Stimulated activated naive CD8-positive, alpha-beta T cell treated with anti-CD3 and anti-CD28 coated beads, Interleukin-15, Interleukin-2, amounts not matched to agents 100 ng/mL and 50 ng/mL, for 24 hours (primary cell): ENCODE results near the gene NDRG3.
A peak's percentile ranks its signal among the peaks of the same experiment; 100 is the strongest.
"Not testable (repeated sequence)": the region's sequence is repeated elsewhere in the genome, so short reads cannot be mapped to it uniquely, and the experiment has no call there.

Experiments
- H3K27ac Mint-ChIP-seq: one replicate; pipeline ENCODE4 v1.8.0; 2021; ENCODE audit warnings: mild to moderate bottlenecking, mixed read lengths
- H3K27me3 Mint-ChIP-seq: one replicate; pipeline ENCODE4 v1.8.0; 2021; ENCODE audit warnings: mixed read lengths
- H3K36me3 Mint-ChIP-seq: one replicate; pipeline ENCODE4 v1.8.0; 2021; ENCODE audit warnings: low read depth, mixed read lengths
- H3K4me1 Mint-ChIP-seq: one replicate; pipeline ENCODE4 v1.8.0; 2021; ENCODE audit warnings: low read depth, mixed read lengths
- H3K4me3 Mint-ChIP-seq: one replicate; pipeline ENCODE4 v1.8.0; 2021; ENCODE audit warnings: mild to moderate bottlenecking, mixed read lengths
- H3K9me3 Mint-ChIP-seq: one replicate; pipeline ENCODE4 v1.8.0; 2021; ENCODE audit warnings: mixed read lengths

The NDRG3 gene

DNA sequence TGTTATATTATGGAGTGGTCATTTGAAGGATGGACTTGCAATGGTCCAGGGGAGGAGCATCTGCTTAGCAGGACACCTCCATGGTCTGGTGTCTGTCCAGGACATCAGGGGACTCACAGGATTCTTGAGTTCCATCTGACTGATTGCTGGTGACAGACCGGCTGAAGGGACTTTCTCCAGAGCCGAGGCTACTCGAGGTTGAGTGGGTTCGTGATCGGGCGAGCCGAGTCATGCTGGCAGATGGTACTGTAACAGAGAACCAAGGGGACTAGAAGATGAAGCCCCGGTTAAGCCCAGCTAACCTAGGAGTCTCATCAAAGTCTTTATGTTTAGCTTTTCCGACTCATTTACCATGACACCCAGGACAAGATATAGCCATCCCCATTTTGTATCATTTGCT is 92.4 kb downstream of the NDRG3 start:
- peaks cover 15% of the 10 kb centered on the region for H3K4me1 Mint-ChIP-seq
- H3K27ac Mint-ChIP-seq: no peak overlapping the region
- peaks cover 19% of the 10 kb centered on the region for H3K36me3 Mint-ChIP-seq
- no peak overlapping the region for H3K4me3 Mint-ChIP-seq
- no peaks in the 10 kb centered on the region for H3K9me3 Mint-ChIP-seq
- H3K27me3 Mint-ChIP-seq: no peaks in the 10 kb centered on the region

DNA sequence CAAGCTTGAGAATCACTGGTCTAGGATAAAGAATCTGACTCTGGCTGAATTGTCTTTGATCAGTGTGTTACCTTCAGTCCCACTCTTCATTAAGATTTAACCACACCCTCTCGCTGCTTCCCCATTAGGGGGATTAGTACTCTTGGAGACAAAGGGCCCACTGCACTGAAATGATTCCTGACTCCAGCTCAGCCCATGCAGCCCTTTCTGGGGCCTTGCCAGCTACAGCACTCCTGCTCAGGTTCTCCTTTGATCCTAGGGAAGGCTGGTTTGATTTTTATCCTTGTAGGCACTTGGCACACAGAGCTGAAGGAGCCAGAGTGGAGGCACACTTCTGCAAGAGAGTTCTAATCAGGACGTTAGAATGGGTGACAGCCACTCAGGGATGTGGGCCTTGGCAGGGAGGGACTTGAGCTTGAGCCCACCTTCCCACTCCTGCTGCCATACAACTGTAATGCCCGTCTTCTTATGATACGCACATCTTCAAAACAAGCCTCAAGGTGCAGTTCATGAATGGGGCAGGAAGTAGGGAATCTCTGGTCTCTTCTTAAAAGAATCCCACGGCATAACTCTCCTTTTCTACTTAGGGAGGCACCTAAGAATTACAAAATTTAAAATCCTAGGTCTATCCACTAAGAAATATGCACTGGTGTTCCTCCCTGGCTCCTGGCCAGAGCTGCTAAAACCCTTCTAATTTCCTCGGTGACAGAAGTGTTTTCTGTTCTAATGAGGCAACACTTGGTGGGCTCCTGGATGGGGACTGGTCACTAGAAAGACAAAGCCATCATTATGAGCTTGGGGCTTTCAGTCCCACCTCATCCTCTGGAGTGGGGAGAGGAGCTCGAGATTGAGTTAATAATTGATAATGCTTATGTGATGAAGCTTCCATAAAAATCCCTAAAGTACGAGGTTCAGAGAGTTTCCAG is 98.4 kb downstream of the NDRG3 start:
- H3K27me3 Mint-ChIP-seq: no peaks in the 10 kb centered on the region
- peak overlapping the region; percentile 12 for H3K4me3 Mint-ChIP-seq
- H3K9me3 Mint-ChIP-seq: no peaks in the 10 kb centered on the region
- peak overlapping the region; percentile 13 for H3K27ac Mint-ChIP-seq
- H3K36me3 Mint-ChIP-seq: peaks cover 13% of the 10 kb centered on the region
- H3K4me1 Mint-ChIP-seq: peaks cover 47% of the 10 kb centered on the region

DNA sequence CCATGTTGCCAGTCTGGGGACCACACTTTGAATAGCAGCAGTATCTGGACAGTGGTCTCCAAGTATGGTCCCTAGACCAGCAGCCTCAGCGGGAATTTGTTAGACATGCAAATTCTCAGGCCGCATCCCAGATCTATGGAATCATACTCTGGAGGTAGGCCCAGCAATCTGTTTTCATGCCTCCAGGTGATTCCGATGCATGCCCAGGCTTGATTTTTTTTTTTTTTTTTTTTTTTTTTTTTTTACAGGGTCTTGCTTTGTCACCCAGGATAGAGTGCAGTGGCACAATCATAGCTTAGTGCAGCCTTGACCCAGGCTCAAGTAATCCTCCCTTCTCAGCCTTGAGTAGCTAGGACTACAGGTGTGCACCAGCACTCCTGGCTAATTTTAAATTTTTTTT is 99.2 kb downstream of the NDRG3 start:
- Mint-ChIP-seq H3K4me1 (peaks cover 54% of the 10 kb centered on the region), H3K27ac (peak overlapping the region; percentile 100), H3K27me3 (no peaks in the 10 kb centered on the region), H3K9me3 (no peaks in the 10 kb centered on the region), H3K4me3 (peak overlapping the region; percentile 99), H3K36me3 (peaks cover 12% of the 10 kb centered on the region)

DNA sequence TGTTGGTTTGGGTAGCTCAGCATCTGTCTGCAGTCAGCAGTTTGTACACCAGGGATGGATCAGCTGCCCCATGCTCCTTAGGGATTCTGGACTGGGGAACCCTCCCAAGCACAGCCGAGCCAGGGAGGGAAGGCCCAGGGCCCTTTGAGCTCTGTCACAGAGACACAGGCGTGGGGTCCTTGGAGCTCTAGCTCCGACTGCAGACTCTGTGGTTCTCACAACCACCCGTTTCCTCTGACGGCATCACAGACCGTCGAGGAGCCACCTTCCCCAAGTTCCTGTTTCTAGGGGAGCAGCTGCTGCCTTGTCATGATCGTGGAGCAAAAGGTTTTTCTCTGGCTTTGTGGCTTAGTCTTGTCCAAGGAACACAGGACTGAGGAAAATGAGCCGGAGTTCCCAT is 99.9 kb downstream of the NDRG3 start, which contains the start of gene SLA2:
Gene SLA2 (minus strand): TSS at position 199 of the 400 bp plus-strand sequence. CDS start 4,861 bp downstream, outside the sequence.
- Mint-ChIP-seq H3K4me3 (peak within 1 kb of the TSS; percentile 99), H3K36me3 (peaks cover 19% of the 10 kb centered on the region), H3K27ac (peak within 1 kb of the TSS; percentile 100), H3K27me3 (no peaks in the 10 kb centered on the region), H3K9me3 (no peaks in the 10 kb centered on the region), H3K4me1 (peaks cover 57% of the 10 kb centered on the region)

DNA sequence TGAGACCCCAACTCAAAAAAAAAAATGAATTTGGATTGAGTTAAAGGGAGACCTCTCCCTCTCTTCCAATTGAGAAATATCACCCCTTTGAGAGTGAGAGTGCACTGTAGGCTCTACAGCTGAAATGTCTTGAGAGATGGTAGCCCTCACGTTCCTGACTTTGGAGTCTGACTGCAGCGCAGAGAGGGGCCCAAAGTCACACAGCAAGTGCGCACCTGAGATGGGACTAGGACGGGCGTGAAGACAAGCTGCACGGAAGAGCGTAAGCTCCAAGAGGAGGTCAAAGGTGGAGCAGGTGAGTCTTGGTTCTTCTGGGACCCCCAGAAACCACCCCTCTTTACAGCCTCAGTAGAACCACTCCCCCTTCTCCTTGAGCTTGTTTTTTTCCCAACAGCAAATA is 100.5 kb downstream of the NDRG3 start:
- H3K4me1 Mint-ChIP-seq: peaks cover 57% of the 10 kb centered on the region
- no peaks in the 10 kb centered on the region for H3K27me3 Mint-ChIP-seq
- peak overlapping the region; percentile 100 for H3K27ac Mint-ChIP-seq
- H3K9me3 Mint-ChIP-seq: no peaks in the 10 kb centered on the region
- peaks cover 23% of the 10 kb centered on the region for H3K36me3 Mint-ChIP-seq
- peak overlapping the region; percentile 99 for H3K4me3 Mint-ChIP-seq

DNA sequence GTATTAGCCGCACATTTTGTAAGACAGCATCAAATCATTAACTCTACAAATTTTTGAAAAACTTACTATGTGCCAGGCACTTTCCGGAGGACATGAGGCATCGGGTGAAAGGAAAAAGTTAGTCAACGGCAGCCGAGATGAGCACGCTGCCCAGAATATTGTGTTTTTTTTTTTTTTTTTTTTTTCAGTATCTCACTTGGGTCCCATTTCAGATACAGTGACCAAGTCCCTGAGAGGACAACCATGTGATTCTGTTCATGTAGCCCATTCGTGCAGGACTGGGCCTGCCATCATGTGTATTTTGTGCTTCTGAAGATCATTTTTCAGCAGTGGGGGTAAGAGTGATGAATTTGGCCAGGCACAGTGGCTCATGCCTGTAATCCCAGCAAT is 101.2 kb downstream of the NDRG3 start:
- Mint-ChIP-seq H3K27me3 (no peaks in the 10 kb centered on the region), H3K27ac (peak overlapping the region; percentile 100), H3K4me3 (peak overlapping the region; percentile 99), H3K36me3 (peaks cover 25% of the 10 kb centered on the region), H3K9me3 (no peaks in the 10 kb centered on the region), H3K4me1 (peaks cover 57% of the 10 kb centered on the region)

DNA sequence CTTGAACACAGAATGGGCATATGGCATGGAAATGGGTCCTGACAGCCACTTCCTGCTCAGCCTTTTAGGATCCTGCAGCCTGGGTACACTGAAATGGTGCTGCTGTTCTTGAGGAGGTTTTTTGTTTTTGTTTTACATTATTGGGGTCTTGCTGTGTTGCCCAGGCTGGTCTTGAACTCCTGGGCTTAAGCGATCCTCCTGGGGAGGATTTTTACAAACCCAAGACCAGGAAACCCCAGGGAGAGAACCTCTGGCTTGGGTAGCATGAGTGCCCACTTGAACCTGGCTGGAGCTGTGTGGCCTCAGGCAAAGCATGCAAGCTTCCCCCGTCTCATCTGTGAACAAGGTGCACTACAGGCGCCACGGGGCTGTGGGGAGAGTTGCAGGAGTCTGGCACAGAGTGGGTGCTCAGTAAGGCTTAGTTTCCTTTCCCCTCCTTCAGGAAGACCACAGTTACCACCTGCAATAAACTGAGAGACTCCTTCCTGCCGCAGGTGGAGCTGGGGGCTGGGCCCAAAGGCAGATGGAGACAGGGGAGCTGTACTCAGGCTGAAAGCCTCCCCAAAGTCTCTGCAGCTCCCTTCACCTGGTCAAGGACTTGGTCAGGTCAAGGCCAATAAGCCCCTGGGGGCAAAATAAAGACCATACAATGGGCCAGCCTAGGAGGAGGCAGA is 101.7 kb downstream of the NDRG3 start:
- H3K36me3 Mint-ChIP-seq: peaks cover 28% of the 10 kb centered on the region
- peak overlapping the region; percentile 99 for H3K4me3 Mint-ChIP-seq
- H3K4me1 Mint-ChIP-seq: peaks cover 57% of the 10 kb centered on the region
- no peaks in the 10 kb centered on the region for H3K9me3 Mint-ChIP-seq
- H3K27me3 Mint-ChIP-seq: no peaks in the 10 kb centered on the region
- peak overlapping the region; percentile 100 for H3K27ac Mint-ChIP-seq

DNA sequence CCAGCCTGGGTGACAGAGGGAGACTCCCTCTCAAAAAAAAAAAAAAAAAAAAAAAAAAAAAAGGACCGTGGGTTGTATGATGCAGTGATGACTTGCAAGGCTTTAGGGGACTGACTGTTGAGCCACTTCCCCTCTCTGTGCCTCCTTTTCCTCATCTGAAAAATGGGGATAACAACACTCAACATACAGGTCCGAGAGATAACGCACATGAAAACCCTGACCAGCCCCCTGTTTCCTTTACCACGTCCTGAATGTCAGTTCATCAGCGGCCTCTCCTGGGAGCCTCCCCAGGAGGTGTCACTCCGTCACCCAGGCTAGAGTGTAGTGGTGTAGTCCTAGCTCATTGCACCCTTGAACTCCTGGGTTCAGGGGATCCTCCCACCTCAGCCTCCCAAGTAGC is 103.8 kb downstream of the NDRG3 start:
- peaks cover 39% of the 10 kb centered on the region for H3K36me3 Mint-ChIP-seq
- peak overlapping the region; percentile 56 for H3K4me3 Mint-ChIP-seq
- peak overlapping the region; percentile 100 for H3K27ac Mint-ChIP-seq
- H3K27me3 Mint-ChIP-seq: no peaks in the 10 kb centered on the region
- H3K4me1 Mint-ChIP-seq: peaks cover 51% of the 10 kb centered on the region
- no peaks in the 10 kb centered on the region for H3K9me3 Mint-ChIP-seq

DNA sequence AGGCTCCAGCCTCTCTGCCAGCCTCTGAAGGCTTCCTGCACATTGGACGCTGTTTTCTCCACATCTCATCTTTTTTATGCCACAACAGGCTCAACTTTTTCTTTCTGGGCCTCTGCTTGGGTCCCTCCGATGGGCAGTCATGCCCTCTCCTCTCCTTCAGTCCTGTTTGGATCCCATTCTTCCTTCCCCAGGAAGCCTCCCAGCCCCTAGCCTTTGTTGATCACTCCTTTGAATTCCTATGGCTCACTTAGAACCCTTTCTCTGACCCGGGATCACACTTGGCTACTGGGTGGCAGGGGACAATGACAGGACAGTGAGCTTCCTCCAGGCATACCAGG is 104.4 kb downstream of the NDRG3 start:
- H3K27ac Mint-ChIP-seq: peak overlapping the region; percentile 60
- H3K9me3 Mint-ChIP-seq: no peaks in the 10 kb centered on the region
- no peak overlapping the region for H3K4me3 Mint-ChIP-seq
- peaks cover 43% of the 10 kb centered on the region for H3K36me3 Mint-ChIP-seq
- peaks cover 46% of the 10 kb centered on the region for H3K4me1 Mint-ChIP-seq
- H3K27me3 Mint-ChIP-seq: no peaks in the 10 kb centered on the region

DNA sequence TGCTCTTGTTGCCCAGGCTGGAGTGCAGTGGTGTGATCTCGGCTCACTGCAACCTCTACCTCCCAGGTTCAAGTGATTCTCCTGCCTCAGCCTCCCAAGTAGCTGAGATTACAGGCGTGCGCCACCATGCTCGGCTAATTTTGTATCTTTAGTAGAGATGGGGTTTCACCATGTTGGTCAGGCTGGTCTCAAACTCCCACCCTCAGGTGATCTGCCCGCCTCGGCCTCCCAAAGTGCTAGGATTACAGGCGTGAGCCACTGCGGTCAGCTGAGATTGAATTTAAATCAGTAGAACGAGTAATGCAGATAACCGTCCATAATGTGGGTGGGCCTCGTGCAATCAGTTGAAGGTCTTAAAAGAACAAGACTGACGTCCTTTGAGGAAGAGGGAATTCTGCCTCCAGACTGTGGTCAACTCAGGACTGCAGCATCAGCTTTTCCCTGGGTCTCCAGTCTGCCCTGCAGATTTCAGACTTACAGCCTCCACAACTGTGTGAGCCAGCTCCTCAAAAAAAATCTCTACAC is 107.0 kb downstream of the NDRG3 start:
- H3K27ac Mint-ChIP-seq: not testable (repeated sequence)

DNA sequence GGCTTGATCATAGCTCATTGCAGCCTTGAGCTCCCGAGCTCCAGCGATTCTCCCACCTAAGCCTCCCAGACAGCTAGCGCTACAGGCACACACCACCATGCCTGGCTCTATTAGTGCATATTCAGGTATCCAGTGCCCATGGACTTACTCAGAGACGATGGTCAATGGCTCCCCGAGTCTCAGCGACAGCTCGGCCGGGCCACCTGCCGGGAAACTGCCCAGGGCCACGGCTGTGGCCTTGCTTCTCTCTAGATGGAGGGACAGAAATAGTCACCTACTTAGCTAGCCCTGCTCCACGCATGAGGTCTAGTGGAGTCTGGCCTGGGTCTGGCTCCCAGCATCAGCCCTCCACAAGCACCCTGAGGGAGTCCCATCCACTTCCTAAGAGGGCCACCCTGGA is 111.5 kb downstream of the NDRG3 start:
- Mint-ChIP-seq H3K4me3 (no peak overlapping the region), H3K27me3 (no peaks in the 10 kb centered on the region), H3K4me1 (peaks cover 23% of the 10 kb centered on the region), H3K27ac (peak overlapping the region; percentile 72), H3K9me3 (no peaks in the 10 kb centered on the region), H3K36me3 (peaks cover 57% of the 10 kb centered on the region)

More for the DNA sequence above, 107.0 kb downstream of the NDRG3 start:
- H3K4me3 Mint-ChIP-seq, H3K9me3 Mint-ChIP-seq, H3K27me3 Mint-ChIP-seq: not testable (repeated sequence)
- Mint-ChIP-seq H3K4me1 (peaks cover 23% of the 10 kb centered on the region), H3K36me3 (peaks cover 52% of the 10 kb centered on the region)

DNA sequence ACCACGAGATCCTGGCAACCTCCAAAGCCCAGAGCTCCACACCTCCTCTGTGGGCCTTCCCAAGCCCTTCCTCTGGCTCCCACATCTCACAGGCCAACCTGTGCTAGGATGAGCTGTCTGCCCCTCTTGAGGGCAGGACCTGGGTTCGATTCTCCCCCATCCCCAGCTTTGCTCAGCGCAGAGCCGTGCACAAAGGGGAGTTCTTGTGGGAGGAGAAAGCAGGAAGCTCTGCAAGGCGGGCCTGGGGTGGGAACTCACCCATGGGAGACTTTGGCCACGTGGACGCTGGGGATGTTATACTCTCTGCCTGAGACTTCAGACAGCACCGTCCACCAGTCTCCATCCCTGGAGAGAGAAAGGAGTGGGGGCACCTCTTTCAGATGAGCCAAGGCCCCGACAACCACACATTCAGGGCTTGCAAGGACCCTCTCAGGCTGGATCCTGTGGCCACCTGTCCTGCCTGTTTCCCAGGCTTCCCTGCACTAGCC is 112.6 kb downstream of the NDRG3 start:
- Mint-ChIP-seq H3K27ac (no peak overlapping the region), H3K9me3 (no peaks in the 10 kb centered on the region), H3K4me1 (peaks cover 31% of the 10 kb centered on the region), H3K27me3 (no peaks in the 10 kb centered on the region), H3K36me3 (peaks cover 53% of the 10 kb centered on the region), H3K4me3 (no peak overlapping the region)

DNA sequence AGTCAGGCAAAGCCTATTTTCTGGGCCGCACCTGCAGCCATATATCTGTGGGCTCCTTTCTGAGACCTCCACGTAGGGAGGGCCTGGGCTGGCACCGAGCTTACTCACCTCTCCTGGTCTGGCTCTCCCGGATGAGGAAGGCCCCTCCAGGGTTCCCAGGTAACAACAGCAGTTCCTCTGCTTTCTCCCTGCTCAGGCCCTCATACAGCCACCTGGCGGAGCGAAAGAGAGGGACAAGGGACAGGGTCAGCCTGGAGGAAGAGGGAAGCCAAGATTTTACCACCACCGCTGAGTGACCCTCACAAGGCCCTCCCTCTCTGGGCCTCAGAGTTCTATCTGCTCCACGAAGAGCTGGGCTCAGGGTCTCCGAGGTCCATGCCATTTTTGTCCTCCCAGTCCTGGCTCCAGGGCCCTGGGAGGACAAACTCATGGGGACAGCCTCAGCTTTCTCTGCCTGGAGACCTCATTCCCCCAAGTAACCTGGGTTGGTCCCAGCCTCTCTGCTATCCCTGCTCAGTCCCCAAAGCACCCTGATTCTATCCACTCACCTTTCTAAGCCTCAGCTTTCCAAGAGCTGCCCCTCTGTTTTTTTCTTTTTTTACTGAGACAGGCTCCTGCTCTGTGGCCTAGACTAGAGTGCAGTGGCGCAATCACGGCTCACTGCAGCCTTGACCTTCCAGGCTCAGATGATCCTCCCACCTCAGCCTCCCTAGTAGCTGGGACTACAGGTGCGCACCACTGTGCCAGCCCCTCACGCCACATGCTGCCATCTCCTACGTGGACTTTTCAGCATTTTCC is 113.2 kb downstream of the NDRG3 start:
- no peaks in the 10 kb centered on the region for H3K9me3 Mint-ChIP-seq
- peak overlapping the region; percentile 4 for H3K27ac Mint-ChIP-seq
- peaks cover 54% of the 10 kb centered on the region for H3K36me3 Mint-ChIP-seq
- peaks cover 37% of the 10 kb centered on the region for H3K4me1 Mint-ChIP-seq
- H3K27me3 Mint-ChIP-seq: no peaks in the 10 kb centered on the region
- no peak overlapping the region for H3K4me3 Mint-ChIP-seq

DNA sequence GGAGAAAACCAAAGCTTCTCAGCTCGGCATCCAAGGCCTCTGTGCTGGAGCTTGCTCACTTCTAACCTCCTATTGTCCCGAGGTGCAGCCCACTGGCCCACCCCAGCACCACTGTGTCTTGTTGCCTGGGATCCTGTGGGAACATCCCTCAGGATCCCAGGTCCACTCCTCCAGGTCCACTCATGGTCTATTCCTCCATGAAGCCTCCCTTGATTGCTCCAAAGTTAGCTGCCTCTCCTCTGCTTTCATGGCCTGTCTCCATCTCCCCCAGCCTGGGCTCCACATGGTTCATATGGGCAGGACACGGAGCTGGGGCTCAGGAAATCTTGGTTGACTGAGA is 113.8 kb downstream of the NDRG3 start:
- Mint-ChIP-seq H3K27me3 (no peaks in the 10 kb centered on the region), H3K4me3 (no peak overlapping the region), H3K9me3 (no peaks in the 10 kb centered on the region), H3K36me3 (peaks cover 58% of the 10 kb centered on the region), H3K27ac (no peak overlapping the region), H3K4me1 (peaks cover 41% of the 10 kb centered on the region)
